ENCODE results near the gene FHIP2A. TPM values are rescaled to one million over a fixed set of nuclear protein-coding genes. Genes with fewer than 3 reads are reported as not detected.

The FHIP2A gene
- polyA plus RNA-seq, 3 donors, result 4.4 to 9.6 (median 9.2) TPM

DNA sequence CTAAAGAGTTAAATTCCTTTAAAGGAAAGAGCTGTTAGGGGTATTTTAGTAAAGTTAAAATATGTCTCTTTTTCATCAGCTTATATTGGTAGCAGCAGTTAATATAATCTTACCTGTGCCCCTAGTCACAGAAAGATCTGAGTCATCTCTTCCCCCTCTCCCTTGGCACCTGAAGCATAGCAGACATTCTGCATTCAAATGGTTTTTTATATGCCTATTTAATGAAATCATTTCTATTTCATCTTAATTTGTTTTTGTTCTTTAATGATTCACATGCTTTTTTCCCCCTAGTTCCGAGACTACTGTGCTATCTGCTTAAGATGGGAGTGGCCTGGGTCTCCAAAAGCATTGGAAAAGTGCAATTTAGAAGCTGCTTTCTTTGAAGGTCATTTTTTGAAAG lies 33.3 kb downstream of the FHIP2A start:
- H3K4me3 Mint-ChIP-seq, result no peak overlapping the region
- DNase-seq, result no peak
- Histone ChIP-seq H3K36me3 (replicated peaks in 1 of 2; ENCODE audit: control insufficient read depth in 1 of 2, insufficient read depth in 2 of 2, low read length in 2 of 2) (peaks cover 76 to 100% of the 10 kb centered on the region in 2 donors), H3K4me1 (ENCODE audit: control insufficient read depth in 1 of 2, insufficient read depth in 2 of 2, low read length in 2 of 2) (no peaks in the 10 kb centered on the region), H3K4me2 (replicated peaks; ENCODE audit: extremely low read depth, low read length, poor library complexity, severe bottlenecking) (no peak overlapping the region), H3K9ac (ENCODE audit: insufficient read depth, low read length, poor library complexity, severe bottlenecking) (no peak overlapping the region), H3K4me3 (replicated peaks in 1 of 3; ENCODE audit: low read depth in 2 of 3, low read length in 3 of 3) (no peak overlapping the region), H4K20me1 (ENCODE audit: insufficient read depth, low read length) (no peaks in the 10 kb centered on the region), H3K9me3 (replicated peaks in 1 of 2; ENCODE audit: control insufficient read depth in 1 of 2, insufficient read depth in 1 of 2, low read length in 2 of 2) (no peaks in the 10 kb centered on the region), H3K79me2 (ENCODE audit: insufficient read depth, low read length) (no peaks in the 10 kb centered on the region), H2AFZ (ENCODE audit: insufficient read depth, low read depth, low read length, poor library complexity, severe bottlenecking) (no peak overlapping the region), H3K27me3 (ENCODE audit: control insufficient read depth in 2 of 2, insufficient read depth in 2 of 2, low read length in 2 of 2) (no peaks in the 10 kb centered on the region), H3K27ac (ENCODE audit: low read depth in 1 of 2, low read length in 2 of 2) (no peak overlapping the region)
- no peaks in the 10 kb centered on the region for H3K4me1 Mint-ChIP-seq
- H3K36me3 Mint-ChIP-seq, result peaks cover 72 to 91% of the 10 kb centered on the region in 2 donors
- no CpG with 5 or more reads among the region's 1 CpG for WGBS (ENCODE audit: insufficient coverage)
- intact Hi-C loops (cut with micrococcal nuclease), result no loop called here
- H3K27ac Mint-ChIP-seq, result no peak overlapping the region
- peaks cover 0 to 2% (median 0%) of the 10 kb centered on the region in 7 donors for H3K9me3 Mint-ChIP-seq
- H3K27me3 Mint-ChIP-seq (ENCODE audit: low read depth in 3 of 3), result no peaks in the 10 kb centered on the region
- TF ChIP-seq, protein P1, sequence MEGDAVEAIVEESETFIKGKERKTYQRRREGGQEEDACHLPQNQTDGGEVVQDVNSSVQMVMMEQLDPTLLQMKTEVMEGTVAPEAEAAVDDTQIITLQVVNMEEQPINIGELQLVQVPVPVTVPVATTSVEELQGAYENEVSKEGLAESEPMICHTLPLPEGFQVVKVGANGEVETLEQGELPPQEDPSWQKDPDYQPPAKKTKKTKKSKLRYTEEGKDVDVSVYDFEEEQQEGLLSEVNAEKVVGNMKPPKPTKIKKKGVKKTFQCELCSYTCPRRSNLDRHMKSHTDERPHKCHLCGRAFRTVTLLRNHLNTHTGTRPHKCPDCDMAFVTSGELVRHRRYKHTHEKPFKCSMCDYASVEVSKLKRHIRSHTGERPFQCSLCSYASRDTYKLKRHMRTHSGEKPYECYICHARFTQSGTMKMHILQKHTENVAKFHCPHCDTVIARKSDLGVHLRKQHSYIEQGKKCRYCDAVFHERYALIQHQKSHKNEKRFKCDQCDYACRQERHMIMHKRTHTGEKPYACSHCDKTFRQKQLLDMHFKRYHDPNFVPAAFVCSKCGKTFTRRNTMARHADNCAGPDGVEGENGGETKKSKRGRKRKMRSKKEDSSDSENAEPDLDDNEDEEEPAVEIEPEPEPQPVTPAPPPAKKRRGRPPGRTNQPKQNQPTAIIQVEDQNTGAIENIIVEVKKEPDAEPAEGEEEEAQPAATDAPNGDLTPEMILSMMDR (IDR thresholded peaks at IDR 0.05), result no peak

DNA sequence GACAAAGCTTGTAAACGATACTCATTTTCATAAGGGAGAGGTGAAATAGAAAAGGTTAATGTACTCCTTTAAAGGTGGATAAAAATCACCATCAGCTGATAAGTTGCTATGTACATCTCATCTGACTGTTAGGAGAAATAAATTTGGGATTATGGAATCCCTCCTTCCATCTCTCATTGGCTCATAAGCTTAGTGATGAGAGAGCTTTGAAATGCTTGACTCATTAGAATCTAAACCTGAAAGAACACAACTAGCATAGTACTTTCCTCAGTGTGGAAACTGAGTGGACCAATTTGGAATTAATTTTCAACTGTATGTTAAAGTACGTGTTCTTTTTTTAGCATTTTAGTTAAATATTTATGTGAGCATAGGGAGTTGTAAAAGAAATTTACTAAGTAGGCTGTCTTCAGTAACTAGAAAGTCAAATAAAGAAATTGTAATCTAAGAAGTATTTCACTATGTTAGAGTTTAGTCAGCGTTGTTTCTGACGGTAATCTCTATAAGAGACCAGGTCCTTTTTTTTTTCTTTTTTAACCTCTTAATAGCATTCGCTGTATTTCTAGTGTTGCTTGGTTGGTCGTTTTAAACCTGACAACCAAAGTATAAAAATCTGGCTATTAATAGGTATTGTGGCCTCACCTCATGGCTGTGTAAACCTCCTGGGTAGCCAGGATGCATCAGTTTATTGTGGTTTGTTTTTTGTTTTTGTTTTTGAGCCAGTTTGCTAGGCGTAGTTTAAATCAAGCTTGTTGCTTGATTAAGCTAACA lies 34.4 kb downstream of the FHIP2A start:
- Histone ChIP-seq H3K9ac (ENCODE audit: insufficient read depth, low read length, poor library complexity, severe bottlenecking) (no peak overlapping the region), H3K4me1 (ENCODE audit: control insufficient read depth in 1 of 2, insufficient read depth in 2 of 2, low read length in 2 of 2) (no peaks in the 10 kb centered on the region), H3K36me3 (replicated peaks in 1 of 2; ENCODE audit: control insufficient read depth in 1 of 2, insufficient read depth in 2 of 2, low read length in 2 of 2) (peaks cover 70 to 99% of the 10 kb centered on the region in 2 donors), H3K79me2 (ENCODE audit: insufficient read depth, low read length) (no peaks in the 10 kb centered on the region), H3K4me3 (replicated peaks in 1 of 3; ENCODE audit: low read depth in 2 of 3, low read length in 3 of 3) (no peak overlapping the region), H2AFZ (ENCODE audit: insufficient read depth, low read depth, low read length, poor library complexity, severe bottlenecking) (no peak overlapping the region), H3K27ac (ENCODE audit: low read depth in 1 of 2, low read length in 2 of 2) (no peak overlapping the region), H3K9me3 (replicated peaks in 1 of 2; ENCODE audit: control insufficient read depth in 1 of 2, insufficient read depth in 1 of 2, low read length in 2 of 2) (no peaks in the 10 kb centered on the region), H3K4me2 (replicated peaks; ENCODE audit: extremely low read depth, low read length, poor library complexity, severe bottlenecking) (no peak overlapping the region), H4K20me1 (ENCODE audit: insufficient read depth, low read length) (no peaks in the 10 kb centered on the region), H3K27me3 (ENCODE audit: control insufficient read depth in 2 of 2, insufficient read depth in 2 of 2, low read length in 2 of 2) (no peaks in the 10 kb centered on the region)
- Mint-ChIP-seq H3K4me1 (no peaks in the 10 kb centered on the region), H3K27ac (no peak overlapping the region), H3K36me3 (peaks cover 74 to 91% of the 10 kb centered on the region in 2 donors), H3K4me3 (no peak overlapping the region), H3K27me3 (ENCODE audit: low read depth in 3 of 3) (no peaks in the 10 kb centered on the region), H3K9me3 (no peaks in the 10 kb centered on the region)
- TF ChIP-seq, protein P1 (IDR thresholded peaks at IDR 0.05), result no peak
- WGBS (ENCODE audit: insufficient coverage), result 100% methylated on average over 1 of the region's 7 CpGs
- no peak for DNase-seq
- intact Hi-C loops (cut with micrococcal nuclease), result no loop called here
